Brain microvascular endothelial cell (primary cell): ENCODE results near the gene SEZ6L.

ENCODE experiments used
- DNase-seq: peaks from one replicate; pipeline ENCODE4 v3.0.0-alpha.2; 2020
- H3K27ac ChIP-seq: fragments of 250-450 bp; sonication (Bioruptor Pico); 2 replicates; pipeline ENCODE4 v1.5.1; 2020; ENCODE audit warnings: mild to moderate bottlenecking, moderate library complexity
- H3K27me3 ChIP-seq: fragments of 250-450 bp; sonication (Bioruptor Pico); replicated peaks from 2 replicates; pipeline ENCODE4 v1.5.1; 2020; ENCODE audit warnings: mild to moderate bottlenecking
- H3K36me3 ChIP-seq: fragments of 250-450 bp; sonication (Bioruptor Pico); replicated peaks from 2 replicates; pipeline ENCODE4 v1.5.1; 2020; ENCODE audit warnings: mild to moderate bottlenecking
- H3K4me3 ChIP-seq: 2 replicates; pipeline ENCODE4 v1.5.1; 2011; ENCODE audit warnings: low read depth, mild to moderate bottlenecking, control low read depth, low read length, moderate library complexity
- in situ Hi-C: cut with HindIII; loops from 2 replicates; pipeline ENCODE4 v1.10.0; 2017; ENCODE audit warnings: low sequenced_read_pairs, low pct_ligation_motif_present
- TF ChIP-seq, protein P1 (sequence below): IDR thresholded peaks from 2 replicates; pipeline ENCODE4 v1.5.1; 2011; ENCODE audit warnings: low read depth, mild to moderate bottlenecking, moderate library complexity, low read length, control low read depth, inconsistent platforms; ENCODE audit errors: missing control alignments

The SEZ6L gene

GRCh38 chr22:26339755-26340154, 170.5 kb downstream of the SEZ6L start:
- H3K27me3 ChIP-seq = no peaks in the 10 kb centered on the region
- DNase-seq = no peak
- H3K4me3 ChIP-seq = no peak overlapping the region
- in situ Hi-C loops = no loop called here
- no peaks in the 10 kb centered on the region for H3K36me3 ChIP-seq
- TF ChIP-seq, protein P1, sequence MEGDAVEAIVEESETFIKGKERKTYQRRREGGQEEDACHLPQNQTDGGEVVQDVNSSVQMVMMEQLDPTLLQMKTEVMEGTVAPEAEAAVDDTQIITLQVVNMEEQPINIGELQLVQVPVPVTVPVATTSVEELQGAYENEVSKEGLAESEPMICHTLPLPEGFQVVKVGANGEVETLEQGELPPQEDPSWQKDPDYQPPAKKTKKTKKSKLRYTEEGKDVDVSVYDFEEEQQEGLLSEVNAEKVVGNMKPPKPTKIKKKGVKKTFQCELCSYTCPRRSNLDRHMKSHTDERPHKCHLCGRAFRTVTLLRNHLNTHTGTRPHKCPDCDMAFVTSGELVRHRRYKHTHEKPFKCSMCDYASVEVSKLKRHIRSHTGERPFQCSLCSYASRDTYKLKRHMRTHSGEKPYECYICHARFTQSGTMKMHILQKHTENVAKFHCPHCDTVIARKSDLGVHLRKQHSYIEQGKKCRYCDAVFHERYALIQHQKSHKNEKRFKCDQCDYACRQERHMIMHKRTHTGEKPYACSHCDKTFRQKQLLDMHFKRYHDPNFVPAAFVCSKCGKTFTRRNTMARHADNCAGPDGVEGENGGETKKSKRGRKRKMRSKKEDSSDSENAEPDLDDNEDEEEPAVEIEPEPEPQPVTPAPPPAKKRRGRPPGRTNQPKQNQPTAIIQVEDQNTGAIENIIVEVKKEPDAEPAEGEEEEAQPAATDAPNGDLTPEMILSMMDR = no peak
- H3K27ac ChIP-seq = no peak overlapping the region

DNA sequence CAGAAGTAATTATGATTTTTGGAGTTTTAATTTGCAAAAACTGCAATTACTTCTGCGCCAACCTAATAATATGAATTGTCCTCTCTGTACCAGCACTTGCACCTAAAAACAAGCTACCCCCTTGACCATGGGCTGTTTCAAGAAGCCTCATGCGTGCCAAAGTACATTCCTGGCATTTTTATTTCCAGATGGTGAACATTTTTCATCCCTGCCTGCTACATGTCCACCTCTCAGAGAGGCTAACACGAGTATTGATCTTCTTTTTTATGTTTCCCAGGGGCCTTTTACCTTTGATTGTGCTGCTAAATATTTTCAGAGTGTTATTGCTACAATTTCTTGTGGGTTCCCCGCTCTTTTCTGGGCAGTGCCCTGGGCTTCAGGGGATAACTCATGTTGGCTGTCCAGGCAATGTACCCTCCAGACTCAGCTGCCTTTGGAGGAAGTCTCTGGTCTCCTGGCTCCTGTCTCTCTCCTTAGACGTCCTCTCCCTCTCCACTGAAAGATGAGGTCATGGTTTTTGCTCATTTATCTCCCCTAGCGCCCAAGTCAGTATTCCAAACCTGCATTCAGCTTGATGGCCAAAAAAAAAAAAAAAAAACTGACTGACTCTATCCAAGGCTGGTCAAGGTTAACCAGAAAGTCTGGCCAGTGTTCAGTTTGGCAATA, 173.6 kb downstream of the SEZ6L start:
- in situ Hi-C loops = no loop called here
- no peaks in the 10 kb centered on the region for H3K36me3 ChIP-seq
- no peaks in the 10 kb centered on the region for H3K27me3 ChIP-seq

DNA sequence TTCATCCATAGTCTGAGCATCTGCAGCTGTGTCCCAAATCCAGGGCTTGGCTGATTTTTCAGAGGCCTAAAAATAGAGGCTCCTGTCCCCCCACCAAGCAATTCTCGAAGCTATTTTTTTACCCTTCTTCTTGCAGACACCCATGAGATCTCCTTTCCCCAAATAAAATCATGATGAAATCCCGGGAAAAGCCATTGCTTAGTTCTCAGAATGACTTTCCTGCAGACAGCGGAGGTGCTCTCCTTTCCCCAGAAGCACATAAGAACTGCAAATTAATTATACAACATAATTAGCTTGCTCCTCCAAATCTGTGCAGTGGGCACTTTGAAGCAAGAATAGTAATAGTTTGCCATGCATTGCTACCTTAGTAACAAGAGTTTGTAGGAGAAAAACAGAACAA, 176.2 kb downstream of the SEZ6L start:
- TF ChIP-seq, protein P1 = no peak
- no peak overlapping the region for H3K27ac ChIP-seq
- no peak overlapping the region for H3K4me3 ChIP-seq
- H3K27me3 ChIP-seq = no peaks in the 10 kb centered on the region
- H3K36me3 ChIP-seq = no peaks in the 10 kb centered on the region
- no peak for DNase-seq
- in situ Hi-C loops = no loop called here

More for the DNA sequence above, 173.6 kb downstream of the SEZ6L start:
- Histone ChIP-seq H3K4me3 (no peak overlapping the region), H3K27ac (no peak overlapping the region)
- TF ChIP-seq, protein P1 = no peak
- no peak for DNase-seq

GRCh38 chr22:26348810-26349526, 179.7 kb downstream of the SEZ6L start:
- DNase-seq = no peak
- in situ Hi-C loops = no loop called here
- Histone ChIP-seq H3K36me3 (no peaks in the 10 kb centered on the region), H3K27ac (no peak overlapping the region), H3K4me3 (no peak overlapping the region), H3K27me3 (no peaks in the 10 kb centered on the region)
- TF ChIP-seq, protein P1 = no peak

DNA sequence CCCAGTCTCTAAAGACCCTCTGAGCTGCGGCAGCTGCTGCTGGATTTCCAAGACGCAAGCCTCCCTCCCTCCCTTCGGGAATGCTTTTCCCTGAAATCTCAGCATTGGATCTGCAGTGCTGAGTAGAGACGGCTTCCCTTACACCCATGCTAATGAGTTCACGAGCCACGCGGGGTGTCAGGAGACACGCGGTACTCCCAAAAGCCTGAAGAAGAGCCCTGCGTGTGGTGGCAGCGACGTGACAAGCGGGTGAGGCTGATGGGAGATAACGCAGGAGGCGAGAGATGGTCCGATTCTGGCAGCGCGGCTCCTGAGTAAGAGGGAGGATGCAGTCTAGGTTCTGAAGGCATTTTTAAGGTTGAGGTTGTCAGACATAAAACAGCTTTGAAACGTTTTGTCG, 185.4 kb downstream of the SEZ6L start:
- TF ChIP-seq, protein P1 = no peak
- Histone ChIP-seq H3K4me3 (no peak overlapping the region), H3K27me3 (no peaks in the 10 kb centered on the region), H3K27ac (no peak overlapping the region), H3K36me3 (no peaks in the 10 kb centered on the region)
- in situ Hi-C loops = no loop called here
- no peak for DNase-seq
